Liver (tissue), 9 donors: ENCODE results near the gene LMCD1. TPM values are rescaled to one million over a fixed set of nuclear protein-coding genes. Genes with fewer than 3 reads are reported as not detected.

Experiments
- DNase-seq: peaks from one replicate; pipeline ENCODE4 v3.0.0-alpha.2; 2017; ENCODE audit warnings: low spot score
- H3K27ac ChIP-seq, 2 donors: one replicate each; pipeline ENCODE4 v1.7.0; 2013; ENCODE audit warnings: inconsistent platforms in 2 of 2, low read length in 2 of 2, control low read depth in 1 of 2, low read depth in 1 of 2, mild to moderate bottlenecking in 1 of 2
- H3K27me3 ChIP-seq, 4 donors: one replicate each; pipeline versions ENCODE4 v1.6.1 to v1.7.0; 2013; ENCODE audit warnings: low read length in 3 of 4, inconsistent platforms in 1 of 4, mild to moderate bottlenecking in 1 of 4, moderate library complexity in 1 of 4; ENCODE audit not compliant: control insufficient read depth in 4 of 4, insufficient read depth in 4 of 4
- H3K36me3 ChIP-seq, 4 donors: one replicate each; pipeline versions ENCODE4 v1.6.1 to v1.7.0; 2013; ENCODE audit warnings: low read length in 3 of 4, mild to moderate bottlenecking in 3 of 4, low read depth in 1 of 4, moderate library complexity in 1 of 4; ENCODE audit not compliant: control insufficient read depth in 4 of 4, insufficient read depth in 3 of 4
- H3K4me1 ChIP-seq, 4 donors: one replicate each; pipeline versions ENCODE4 v1.6.1 to v1.7.0; 2013; ENCODE audit warnings: low read length in 3 of 4, mild to moderate bottlenecking in 3 of 4, moderate library complexity in 1 of 4; ENCODE audit not compliant: control insufficient read depth in 4 of 4, insufficient read depth in 4 of 4
- H3K4me3 ChIP-seq, 3 donors: one replicate each; pipeline versions ENCODE4 v1.6.1 to v1.7.0; 2013; ENCODE audit warnings: low read length in 3 of 3, control low read depth in 1 of 3, low read depth in 1 of 3, mild to moderate bottlenecking in 1 of 3
- H3K9ac ChIP-seq, 2 donors: one replicate each; pipeline ENCODE4 v1.7.0; 2013; ENCODE audit warnings: low read length in 2 of 2, mild to moderate bottlenecking in 2 of 2, moderate library complexity in 2 of 2, control low read depth in 1 of 2, low read depth in 1 of 2
- H3K9me3 ChIP-seq, 4 donors: one replicate each; pipeline versions ENCODE4 v1.6.1 to v1.7.0; 2013; ENCODE audit warnings: low read length in 3 of 4; ENCODE audit not compliant: control insufficient read depth in 4 of 4
- CTCF ChIP-seq: fragments of 150-350 bp; IDR thresholded peaks from 2 replicates; pipeline ENCODE4 v1.5.1; 2017; ENCODE audit warnings: improper control_type of control experiment, low read depth, low read length; ENCODE audit not compliant: missing input control
- EGR1 ChIP-seq, 2 donors: IDR thresholded peaks; 2 replicates each; pipeline ENCODE4 v1.6.1; 2016 to 2018; ENCODE audit warnings: antibody characterized with exemption in 2 of 2, low read depth in 2 of 2
- FOXA1 ChIP-seq: IDR thresholded peaks from 2 replicates; pipeline ENCODE4 v1.6.1; 2016; ENCODE audit warnings: antibody characterized with exemption
- FOXA2 ChIP-seq: IDR thresholded peaks from 2 replicates; pipeline ENCODE4 v1.6.1; 2016; ENCODE audit warnings: antibody characterized with exemption
- JUND ChIP-seq, 2 donors: IDR thresholded peaks; 2 replicates each; pipeline ENCODE4 v1.6.1; 2016; ENCODE audit warnings: antibody characterized with exemption in 2 of 2
- MAX ChIP-seq: IDR thresholded peaks from 2 replicates; pipeline ENCODE4 v1.6.1; 2016; ENCODE audit warnings: antibody characterized with exemption
- NR2F2 ChIP-seq: IDR thresholded peaks from 2 replicates; pipeline ENCODE4 v1.6.1; 2016; ENCODE audit warnings: antibody characterized with exemption
- RAD21 ChIP-seq, 2 donors: IDR thresholded peaks; 2 replicates each; pipeline ENCODE4 v1.6.1; 2016; ENCODE audit warnings: antibody characterized with exemption in 2 of 2, mild to moderate bottlenecking in 2 of 2
- YY1 ChIP-seq: IDR thresholded peaks from 2 replicates; pipeline ENCODE4 v1.6.1; 2016; ENCODE audit warnings: antibody characterized with exemption, mild to moderate bottlenecking
- ZBTB33 ChIP-seq: IDR thresholded peaks from 2 replicates; pipeline ENCODE4 v1.6.1; 2016; ENCODE audit warnings: antibody characterized with exemption
- WGBS: extraction: QIAGEN DNeasy Blood & Tissue Kit; methylation state at CpG from one replicate; pipeline ENCODE4 v1.1.7; 2013; 5-methylcytosine and 5-hydroxymethylcytosine counted together
- polyA plus RNA-seq, 2 donors: library from polyadenylated mRNA; stranded (reverse) in 1 of 2; unstranded in 1 of 2; fragments of 200-250 nt in 1 of 2; fragments of >200 nt in 1 of 2; fragmentation: Nextera tagmentation in 1 of 2; extraction: Ambion mirVana in 1 of 2; gene quantifications; one replicate each; pipeline versions ENCODE4 v1.2.1 to v1.2.3, GENCODE V29; 2013 to 2015
- total RNA-seq, 2 donors: library from RNA; depleted of rRNA; stranded (reverse); fragments of >200 nt; gene quantifications; one replicate each; pipeline ENCODE4 v1.2.3, GENCODE V29; 2014
- TF ChIP-seq, protein P1 (sequence below): IDR thresholded peaks from 2 replicates; pipeline ENCODE4 v1.6.1; 2016; ENCODE audit warnings: antibody characterized with exemption, mild to moderate bottlenecking
- donor health status: healthy.
- donor health status: healthy.
- donor health status: healthy.
- donor health status: healthy.
- donor health status: healthy.

Gene LMCD1
- total and polyA plus RNA-seq, 4 donors = 3.1 to 8.3 (median 6.0) TPM

DNA sequence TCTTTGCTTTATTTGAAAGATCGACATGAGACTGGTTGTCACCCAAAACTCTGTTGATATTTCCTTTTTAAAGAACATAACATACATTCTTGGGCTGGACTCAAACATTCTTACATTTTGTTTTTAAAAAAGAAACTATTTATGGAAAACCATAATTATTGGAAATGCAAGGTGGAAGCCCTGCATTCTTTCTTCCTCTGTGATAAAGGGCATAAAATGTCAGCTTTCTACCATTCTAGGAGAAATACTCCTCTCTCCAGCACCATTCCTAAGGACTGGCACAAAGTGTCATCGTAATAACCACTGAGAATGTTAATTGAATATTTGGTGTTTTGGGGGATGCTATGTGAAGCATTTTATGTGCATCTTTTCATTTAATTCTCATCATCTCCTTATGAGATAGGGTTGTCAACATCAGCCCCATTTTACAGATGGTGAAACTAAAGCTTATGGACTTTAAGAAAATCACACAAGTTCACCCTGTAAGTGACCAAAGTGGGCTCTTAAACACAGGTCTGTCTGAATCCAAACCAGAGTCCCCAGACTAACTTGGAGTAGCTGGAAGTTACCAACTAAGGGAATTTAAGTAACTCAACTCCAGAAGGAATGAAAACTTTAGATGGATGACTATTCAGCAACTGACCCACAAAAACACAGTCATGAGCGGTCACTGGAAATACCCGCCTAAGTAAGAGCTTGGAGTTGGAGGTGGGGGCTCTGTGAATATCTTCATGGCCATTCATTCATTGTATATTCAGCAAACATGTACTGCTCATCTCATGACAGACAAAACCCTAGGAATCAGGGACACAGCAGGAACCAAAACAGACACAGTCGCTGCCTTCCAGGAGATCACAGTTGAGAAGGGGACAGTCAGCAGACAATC, 45.9 kb upstream of the LMCD1 start:
- Histone ChIP-seq H3K27me3 (no peaks in the 10 kb centered on the region), H3K36me3 (no peaks in the 10 kb centered on the region), H3K4me3 (no peak overlapping the region), H3K27ac (no peak overlapping the region), H3K9ac (no peak overlapping the region), H3K4me1 (peaks cover 0 to 12% (median 3%) of the 10 kb centered on the region in 4 donors), H3K9me3 (no peaks in the 10 kb centered on the region)
- 92% methylated on average over 5 of the region's 5 CpGs for WGBS
- DNase-seq = no peak
- no peak for TF ChIP-seq RAD21 (IDR thresholded peaks at IDR 0.05)

GRCh38 chr3:8456412-8456811, 45.2 kb upstream of the LMCD1 start:
- Histone ChIP-seq H3K9ac (no peak overlapping the region), H3K27ac (no peak overlapping the region), H3K27me3 (no peaks in the 10 kb centered on the region), H3K4me1 (peaks cover 0 to 18% (median 5%) of the 10 kb centered on the region in 4 donors), H3K4me3 (no peak overlapping the region), H3K9me3 (no peaks in the 10 kb centered on the region), H3K36me3 (no peaks in the 10 kb centered on the region)
- DNase-seq = no peak
- 94% methylated on average over 3 of the region's 3 CpGs for WGBS
- no peak for TF ChIP-seq FOXA1
- no peak for TF ChIP-seq YY1
- TF ChIP-seq JUND (IDR thresholded peaks at IDR 0.05) = no peak
- TF ChIP-seq MAX = no peak
- no peak for TF ChIP-seq EGR1 (IDR thresholded peaks at IDR 0.05; ENCODE audit: low read depth in 2 of 2)
- TF ChIP-seq CTCF = no peak
- TF ChIP-seq FOXA2 = no peak
- TF ChIP-seq NR2F2 = no peak
- TF ChIP-seq, protein P1, sequence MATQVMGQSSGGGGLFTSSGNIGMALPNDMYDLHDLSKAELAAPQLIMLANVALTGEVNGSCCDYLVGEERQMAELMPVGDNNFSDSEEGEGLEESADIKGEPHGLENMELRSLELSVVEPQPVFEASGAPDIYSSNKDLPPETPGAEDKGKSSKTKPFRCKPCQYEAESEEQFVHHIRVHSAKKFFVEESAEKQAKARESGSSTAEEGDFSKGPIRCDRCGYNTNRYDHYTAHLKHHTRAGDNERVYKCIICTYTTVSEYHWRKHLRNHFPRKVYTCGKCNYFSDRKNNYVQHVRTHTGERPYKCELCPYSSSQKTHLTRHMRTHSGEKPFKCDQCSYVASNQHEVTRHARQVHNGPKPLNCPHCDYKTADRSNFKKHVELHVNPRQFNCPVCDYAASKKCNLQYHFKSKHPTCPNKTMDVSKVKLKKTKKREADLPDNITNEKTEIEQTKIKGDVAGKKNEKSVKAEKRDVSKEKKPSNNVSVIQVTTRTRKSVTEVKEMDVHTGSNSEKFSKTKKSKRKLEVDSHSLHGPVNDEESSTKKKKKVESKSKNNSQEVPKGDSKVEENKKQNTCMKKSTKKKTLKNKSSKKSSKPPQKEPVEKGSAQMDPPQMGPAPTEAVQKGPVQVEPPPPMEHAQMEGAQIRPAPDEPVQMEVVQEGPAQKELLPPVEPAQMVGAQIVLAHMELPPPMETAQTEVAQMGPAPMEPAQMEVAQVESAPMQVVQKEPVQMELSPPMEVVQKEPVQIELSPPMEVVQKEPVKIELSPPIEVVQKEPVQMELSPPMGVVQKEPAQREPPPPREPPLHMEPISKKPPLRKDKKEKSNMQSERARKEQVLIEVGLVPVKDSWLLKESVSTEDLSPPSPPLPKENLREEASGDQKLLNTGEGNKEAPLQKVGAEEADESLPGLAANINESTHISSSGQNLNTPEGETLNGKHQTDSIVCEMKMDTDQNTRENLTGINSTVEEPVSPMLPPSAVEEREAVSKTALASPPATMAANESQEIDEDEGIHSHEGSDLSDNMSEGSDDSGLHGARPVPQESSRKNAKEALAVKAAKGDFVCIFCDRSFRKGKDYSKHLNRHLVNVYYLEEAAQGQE = no peak
- no peak for TF ChIP-seq ZBTB33
